HG02610 (cell line): ENCODE data around the gene TMEM273.

Source experiments
- ATAC-seq: cut with Tn5 transposase; IDR thresholded peaks from one replicate; pipeline ENCODE4 v1.9.1; 2021; ENCODE audit warnings: mild to moderate bottlenecking, moderate library complexity; ENCODE audit not compliant: unreplicated experiment

The TMEM273 gene

DNA sequence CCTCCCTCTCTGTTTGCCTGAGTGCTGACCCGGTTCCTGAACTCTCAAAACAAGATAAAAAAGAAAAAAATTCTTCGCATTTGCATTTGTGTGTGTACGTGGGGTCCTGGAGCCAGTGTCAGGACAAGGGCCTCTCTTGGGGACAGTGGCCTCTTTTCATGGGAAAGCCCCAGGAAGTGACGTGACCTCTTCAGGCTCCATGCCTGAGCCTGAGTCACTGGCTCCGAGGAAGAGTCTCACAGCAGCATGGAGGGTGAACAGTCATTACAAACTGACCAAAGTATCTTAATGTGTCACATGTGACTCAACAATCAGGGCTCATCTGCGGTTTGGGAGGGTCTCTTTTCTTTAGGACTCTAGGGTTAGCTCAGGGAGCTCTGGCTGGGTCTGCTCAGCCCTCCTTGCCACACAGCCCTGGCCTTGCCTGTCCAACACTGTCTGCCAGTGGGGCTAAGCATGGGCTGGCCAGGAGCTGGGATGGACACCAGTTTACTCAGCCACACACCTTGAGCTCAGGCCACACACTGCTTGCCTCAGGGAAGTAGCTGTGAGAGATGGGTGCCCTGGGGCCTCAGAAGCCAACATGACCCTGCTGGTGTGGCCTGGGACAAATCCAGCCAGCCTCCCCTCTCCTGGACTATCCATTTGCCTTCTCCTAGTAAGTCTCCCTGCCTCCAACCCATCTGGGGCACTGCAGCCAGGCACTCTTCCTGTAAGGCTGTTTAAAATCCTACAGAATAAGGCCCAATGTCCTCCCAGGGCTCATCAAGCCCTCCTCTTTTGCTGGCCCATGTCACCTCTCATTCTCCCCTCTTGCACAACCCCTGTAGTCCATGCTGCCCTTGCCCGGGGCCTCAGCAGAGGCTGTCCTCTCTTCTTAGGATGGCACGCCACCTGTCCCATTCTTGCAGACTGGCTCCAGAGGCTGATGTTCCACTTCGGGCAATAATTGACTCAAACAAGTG is 10.5 kb downstream of the TMEM273 start:
- ATAC-seq: peak; percentile 83

DNA sequence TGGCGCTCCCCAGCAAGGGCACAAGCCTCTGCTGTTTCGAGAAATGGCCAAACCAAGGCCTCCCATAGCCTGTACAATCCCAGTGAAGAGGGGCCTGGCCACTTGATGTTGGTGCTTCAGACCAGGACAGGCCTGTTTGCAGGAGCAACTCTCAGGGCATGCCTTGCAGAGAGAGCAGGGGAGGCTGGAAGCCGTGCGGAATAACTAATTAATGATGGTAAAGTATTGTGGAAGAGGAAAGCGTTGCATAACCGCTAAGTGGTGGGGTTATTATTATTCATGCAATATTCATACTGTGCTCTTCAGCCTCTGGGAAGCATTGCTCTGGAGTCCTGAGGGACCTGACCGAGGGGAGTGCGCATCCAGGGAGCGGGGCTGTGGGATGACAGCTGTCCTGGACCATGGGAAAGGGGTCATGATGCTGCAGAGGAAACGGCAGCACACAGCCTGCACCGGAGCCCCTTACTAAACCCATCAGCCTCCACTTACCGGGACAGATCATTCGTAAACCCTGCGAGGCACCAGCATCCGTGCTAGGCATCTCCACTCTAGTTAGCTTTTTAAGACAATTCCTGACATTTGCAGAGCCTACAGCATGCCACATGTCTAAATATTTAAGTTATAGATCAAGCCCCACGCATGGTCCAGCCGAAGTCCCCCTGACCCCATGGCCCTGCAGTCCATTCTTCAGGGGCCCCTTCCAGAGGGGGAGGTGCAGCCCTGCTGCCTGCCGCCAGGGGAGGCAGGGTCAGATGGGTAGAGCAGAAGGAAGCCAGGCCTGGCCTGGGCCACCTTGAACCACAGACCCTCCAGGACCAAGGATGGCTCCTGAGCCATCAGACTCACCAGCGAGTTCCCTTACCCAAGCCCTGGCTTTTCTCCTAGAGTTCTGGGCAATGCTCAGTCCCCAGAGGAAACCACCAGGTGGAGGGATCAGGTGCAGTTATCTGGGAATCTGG is 11.6 kb downstream of the TMEM273 start:
- ATAC-seq: peak; percentile 0

DNA sequence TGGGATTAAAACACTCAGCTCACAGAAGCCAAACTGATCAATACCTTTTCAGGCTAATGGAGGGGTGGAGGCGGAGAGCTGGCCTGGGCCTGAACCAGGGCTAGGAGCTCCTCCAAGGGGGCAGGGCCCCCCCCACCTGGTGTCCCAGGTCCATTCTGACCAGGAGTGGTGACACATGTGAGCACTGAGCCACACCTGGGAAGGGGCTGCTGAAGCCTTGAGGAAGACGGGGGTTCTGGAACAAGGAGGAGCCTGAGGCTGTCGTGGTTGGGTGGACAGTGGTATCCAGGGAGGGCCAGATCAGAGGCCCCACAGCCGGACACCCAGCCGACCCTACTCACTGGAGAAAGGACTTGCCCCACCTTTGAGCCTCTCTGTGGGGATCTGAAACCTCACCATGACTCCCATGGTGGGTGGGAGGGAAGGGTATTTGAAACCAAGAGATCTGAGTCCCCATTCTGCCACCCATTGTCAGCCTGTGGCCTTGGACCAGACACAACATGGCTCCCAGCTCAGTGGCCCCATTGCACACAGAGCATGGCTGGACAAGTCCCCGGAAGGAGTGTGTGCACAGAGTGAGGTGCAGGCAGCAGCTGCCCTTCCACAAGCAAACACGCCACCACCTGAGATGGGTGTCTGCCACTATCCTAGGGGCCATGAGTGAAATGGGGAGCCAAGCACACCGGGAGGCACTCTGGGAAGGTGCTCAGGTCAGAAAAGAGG is 12.4 kb downstream of the TMEM273 start:
- no peak for ATAC-seq

DNA sequence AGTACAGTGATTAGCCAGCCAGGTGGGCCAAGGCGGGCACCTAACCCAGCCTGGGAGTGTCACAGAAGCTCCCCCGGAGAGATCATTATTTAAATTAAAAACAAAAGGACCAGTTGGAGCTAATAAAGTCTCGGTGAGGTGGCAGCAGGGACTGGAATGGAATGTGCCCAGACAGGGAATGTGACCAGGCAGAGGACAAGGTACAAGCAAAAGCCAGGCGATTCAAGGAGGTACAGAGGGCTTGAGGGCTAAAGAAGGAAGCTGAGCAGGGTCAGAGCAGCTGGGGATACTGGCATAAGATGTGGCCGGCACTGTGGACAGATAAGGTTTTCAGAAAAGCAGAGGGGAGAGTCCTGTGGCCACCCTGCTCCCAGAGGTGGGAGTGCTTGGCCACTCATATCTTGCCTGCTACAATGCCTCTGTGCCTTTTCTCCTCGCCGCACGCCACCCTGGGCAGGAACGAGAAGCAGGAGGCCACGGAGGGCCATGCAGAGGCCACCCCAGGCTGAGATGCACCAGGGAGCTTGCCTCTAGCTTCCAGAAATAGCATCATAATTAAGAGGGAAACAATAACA is 13.2 kb downstream of the TMEM273 start:
- no peak for ATAC-seq

DNA sequence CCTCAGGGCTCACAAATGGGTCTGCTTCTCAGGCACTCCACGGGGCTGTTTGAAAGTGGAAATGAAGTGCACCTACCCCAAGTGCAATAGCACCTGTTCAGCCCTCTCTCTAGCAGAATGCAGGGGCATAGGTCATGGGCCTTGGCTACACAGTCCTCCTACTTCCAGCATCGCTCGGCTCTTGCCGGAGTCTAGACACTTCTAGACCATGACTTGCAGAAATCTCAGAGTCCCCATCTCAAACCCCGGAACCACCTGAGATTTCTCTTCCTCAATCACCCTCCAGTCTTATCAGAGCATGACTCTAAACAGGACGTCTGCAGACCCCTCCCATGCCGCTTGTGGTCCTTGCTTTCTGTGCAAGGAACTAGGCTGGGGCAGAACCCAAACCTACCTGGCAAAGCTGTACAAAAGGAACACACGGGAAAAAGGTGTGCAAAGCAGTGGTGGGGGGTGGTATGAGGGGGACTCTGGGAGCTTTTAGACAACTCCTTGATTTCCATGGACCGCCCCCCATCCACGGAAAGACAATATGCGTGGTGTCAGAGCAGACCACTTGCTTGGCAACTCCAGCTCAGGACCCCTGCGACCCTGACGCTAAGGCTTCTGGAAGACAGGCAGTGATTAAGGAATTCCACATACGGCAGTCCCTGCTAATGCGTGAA is 13.8 kb downstream of the TMEM273 start:
- ATAC-seq: no peak

DNA sequence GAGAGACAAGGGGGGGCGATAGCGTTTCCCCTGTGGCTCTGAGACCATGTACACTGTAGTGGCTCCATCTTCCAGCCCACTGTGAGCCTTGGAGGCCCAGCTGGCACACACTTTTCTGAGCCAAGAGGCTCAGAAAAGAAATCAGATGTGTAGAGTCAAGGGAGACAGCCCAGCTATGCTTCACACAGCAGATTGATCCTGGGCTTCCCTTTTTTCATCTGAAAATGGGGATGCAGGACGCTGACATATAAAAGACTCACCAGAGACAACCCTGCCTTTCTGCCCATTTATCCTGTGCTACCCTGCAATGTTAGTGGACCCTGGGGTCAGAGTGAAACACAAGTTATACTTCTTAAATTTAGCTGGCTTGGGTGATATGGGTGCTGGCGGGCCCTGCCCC is 14.3 kb downstream of the TMEM273 start:
- no peak for ATAC-seq

DNA sequence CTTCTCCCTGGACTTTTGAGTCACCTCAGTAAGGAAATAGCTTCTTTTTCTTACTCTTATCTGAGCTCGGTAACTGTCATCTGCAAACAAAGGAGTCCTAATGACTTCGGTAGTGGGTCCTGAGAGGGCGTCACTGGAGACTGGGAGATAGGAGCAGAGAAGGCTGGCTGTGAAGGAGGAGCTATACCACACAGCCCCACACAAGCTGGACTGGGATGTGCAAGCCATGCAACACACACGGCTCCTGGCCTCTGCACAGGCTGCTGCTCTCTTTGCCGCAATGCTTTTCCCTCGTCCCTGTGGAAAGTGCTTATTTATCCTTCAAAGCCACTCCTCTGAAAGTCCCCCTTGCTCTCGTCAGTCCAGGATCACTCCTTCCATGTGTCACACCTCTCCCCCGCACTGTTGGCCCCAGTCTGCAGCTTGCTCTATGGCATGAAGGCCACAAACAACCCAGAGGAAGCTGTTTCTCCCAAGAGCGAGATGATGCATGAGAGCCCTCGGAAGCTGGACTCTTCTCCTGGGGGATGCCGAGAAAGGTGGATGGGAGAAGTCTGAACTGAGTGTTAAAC is 14.9 kb downstream of the TMEM273 start:
- no peak for ATAC-seq

DNA sequence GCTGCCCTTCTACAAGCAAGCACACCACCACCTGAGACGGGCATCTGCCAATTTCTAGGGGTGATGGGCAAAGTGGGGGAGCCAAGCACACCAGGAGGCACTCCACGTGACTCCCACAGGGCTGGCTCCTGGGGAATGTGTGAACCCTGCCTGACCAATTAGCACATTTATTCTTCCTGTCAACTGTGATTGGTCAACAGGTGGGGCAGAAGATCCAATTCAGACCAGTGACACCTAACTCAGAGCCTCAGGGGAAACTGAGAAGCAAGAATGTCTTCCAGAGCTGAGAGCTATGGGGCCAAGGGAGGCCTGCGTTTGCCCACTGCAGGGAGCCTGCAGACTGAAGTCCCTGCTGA is 15.4 kb downstream of the TMEM273 start:
- no peak for ATAC-seq

DNA sequence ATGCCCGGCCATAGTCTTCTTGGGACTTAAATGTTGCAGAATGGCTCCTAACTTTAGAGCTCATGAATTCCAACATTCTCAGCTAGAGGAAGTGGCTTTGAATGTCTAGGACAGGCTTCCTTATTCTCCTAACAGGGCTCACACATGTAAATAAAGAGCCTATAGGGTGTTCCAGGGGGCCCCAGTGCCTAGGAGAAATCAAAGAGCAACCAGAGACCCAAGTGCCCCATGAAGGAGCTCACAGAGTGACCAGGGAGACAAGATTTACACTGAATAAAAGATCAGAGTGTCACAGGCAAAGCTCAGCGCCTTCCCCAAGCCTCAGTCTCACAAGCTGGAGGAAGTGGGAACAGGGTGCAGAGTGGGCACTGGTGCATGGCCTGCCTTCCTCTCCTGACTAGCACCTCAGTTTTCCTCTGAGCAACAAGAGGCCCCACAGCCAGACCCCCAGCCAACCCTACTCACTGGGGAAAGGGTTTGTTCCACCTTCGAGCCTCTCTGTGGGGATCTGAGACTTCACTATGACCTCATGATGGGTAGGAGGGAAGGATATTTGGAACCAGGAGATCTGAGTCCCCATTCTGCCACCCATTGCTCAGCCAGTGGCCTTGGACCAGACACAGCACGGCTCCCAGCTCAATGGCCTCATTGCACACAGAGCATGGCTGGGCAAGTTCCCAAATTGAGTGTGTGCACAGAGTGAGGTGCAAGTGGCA is 16.0 kb downstream of the TMEM273 start:
- no peak for ATAC-seq

DNA sequence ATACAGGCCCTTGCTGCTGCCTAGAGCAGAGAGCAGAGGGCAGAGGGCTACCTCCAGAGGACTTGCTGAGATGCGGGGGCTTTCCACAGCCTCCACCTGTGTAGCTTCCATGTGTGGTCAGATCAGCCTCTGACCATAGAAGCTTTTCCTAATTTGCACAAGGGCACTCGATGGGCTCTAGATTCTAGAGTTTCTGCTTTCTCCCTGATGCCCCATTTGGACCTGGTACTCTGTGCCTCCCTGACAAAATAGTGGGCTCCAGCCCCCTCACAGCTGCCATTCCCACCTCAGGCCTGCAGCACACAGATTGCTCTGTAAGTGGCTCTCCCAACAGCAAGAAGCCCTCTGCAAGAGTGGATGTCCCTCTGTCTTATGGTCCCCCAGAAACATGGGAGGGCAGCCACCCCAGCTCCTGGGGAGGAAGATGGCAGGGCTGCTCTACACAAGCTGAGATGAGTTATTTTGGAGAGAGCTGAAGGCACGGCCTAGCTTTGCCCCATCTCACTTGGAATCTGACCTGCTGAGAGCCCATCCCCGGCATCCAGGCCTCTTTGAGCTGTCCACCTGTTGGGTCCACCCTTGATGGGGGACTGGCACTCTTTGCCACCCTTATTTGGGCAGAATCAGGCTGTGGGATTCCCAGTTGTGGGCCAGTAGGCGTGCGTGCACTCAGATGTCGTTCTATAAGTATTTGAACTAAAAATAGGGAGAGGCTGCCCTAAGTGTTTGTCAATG is 16.7 kb downstream of the TMEM273 start:
- ATAC-seq: no peak

DNA sequence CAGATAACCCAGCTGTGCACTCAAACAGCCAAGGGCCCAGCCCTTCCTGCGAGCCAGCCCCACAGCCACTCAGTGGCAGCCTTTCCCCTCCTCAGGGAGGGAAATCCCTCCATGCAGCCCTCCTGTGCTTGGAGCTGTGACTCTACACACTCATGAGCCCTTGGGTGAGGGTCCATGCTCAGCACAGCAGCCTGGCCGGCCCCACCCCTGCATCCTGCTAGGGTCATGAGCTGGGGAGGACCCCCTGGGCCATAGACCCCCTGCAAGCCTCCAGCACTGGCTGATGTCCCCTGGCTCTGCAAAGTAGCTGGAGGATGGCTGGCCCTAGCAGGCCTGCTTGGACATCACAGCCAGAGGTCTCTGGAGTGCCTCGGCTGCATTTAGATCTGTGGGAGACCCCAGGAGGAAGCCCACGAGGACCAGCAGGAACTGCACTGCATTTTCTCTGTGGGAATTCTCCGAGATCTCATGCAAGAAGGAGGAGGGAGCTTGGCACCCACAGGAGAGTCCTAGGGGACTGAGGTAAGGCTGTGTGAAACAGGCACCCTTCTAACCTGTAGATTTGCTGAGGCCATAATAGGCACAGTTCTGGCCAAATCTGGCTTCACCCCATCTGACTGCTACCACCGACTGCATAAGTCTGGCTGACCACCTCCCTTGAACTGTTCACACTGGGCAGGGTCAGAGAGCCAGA is 17.4 kb downstream of the TMEM273 start:
- no peak for ATAC-seq

DNA sequence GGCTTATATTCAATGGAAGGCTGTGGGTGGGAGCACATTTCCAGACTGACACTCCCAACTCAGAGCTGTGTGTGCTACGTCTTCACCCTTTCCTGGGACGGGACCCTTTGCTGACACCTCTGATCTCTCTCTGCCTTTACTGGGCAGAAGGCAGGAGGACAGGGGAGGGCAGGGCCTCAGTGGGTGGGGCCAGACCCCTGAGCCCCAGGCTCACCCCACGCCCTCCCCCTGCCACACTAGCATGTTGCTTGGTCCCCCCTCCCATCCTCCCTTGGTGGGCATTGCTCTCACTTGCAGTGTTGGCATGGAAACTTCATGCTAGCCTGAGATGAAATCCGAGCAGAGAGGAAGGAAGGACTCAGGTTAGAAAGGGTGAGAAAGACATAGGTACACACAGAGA is 18.4 kb downstream of the TMEM273 start:
- no peak for ATAC-seq

DNA sequence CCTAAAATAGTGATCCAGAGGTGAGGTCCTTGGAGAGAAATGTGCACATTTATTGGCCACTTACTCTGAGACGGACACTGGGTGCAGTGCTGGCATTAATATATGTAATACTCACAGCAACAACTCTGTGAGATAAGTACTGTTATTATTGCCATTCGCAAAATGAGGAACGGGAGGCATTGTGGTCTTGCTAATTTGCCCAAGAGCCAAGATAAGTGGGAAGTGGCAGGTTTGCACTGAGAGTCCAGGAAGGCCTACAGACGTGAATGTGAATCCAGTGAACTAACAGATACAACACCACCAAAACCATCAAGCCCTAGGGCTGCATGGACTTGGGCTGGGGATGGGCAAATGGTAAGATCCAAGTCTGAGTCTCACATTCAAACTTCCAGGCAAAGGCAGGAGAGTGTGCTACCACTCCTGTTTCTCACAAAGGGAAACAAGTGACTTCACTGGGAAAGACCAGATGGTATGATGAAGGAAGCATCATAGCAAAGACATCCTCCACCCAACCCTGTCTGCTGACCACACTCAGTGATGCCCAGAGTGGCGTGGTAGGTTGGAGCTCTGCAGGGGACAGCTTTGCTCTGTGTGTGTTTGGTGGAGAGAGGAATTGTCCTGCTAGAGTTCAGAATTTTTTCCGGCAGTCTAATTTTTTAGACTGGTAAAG is 19.2 kb downstream of the TMEM273 start:
- ATAC-seq: no peak

DNA sequence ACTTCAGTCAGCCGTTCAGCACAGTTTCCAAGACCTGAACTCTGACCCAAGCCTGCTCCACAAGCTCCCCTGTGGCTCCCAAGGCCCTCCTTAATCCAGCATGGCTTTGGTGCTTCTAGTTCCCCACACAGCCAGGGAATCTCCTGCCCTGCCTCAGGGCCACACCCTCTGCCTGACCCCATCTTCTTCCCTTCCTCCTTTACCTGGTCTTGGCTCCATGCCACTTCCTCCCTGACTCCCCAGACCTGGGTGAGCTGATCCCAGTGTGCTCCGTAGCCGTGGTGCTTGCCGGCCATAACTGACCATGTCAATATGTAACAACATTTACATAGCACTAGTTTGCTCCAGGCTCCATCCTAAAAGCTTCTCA is 20.0 kb downstream of the TMEM273 start:
- ATAC-seq: no peak

DNA sequence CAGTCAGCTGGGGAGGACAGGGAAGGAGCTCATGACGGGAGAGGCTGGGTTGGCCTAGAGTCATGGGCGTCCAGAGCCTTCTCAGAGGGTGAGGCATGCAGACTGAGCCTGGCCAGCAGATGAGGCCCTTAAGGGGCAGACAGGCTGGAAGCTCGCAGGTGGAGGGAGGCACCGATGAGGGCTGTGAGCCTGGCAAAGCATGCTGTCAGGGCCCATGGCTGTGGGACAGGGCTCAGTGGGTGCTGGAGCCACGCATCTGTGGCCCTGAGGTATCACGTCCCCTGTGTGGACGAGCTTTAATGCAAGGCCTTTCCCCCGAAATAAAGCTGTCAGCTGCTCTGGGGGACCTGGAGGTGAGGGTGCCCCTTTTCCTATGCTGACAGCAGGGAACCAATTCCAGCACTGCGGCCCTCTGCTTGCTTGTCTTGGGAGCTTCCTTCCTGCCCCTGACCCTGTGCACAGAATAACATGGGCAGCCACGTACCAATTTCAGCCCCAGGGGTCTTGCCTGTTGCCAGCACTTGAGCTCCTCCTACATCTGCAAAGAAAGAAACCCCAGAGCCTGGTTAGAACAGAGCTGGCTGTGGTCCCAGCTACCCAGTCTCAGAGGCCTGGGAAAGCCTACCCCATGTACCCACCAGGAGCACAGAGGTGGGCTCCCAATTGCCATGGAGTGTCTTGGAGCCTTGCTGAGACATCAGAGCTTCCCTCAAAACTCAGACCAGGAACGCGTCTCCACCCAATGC is 20.6 kb downstream of the TMEM273 start:
- ATAC-seq: no peak

DNA sequence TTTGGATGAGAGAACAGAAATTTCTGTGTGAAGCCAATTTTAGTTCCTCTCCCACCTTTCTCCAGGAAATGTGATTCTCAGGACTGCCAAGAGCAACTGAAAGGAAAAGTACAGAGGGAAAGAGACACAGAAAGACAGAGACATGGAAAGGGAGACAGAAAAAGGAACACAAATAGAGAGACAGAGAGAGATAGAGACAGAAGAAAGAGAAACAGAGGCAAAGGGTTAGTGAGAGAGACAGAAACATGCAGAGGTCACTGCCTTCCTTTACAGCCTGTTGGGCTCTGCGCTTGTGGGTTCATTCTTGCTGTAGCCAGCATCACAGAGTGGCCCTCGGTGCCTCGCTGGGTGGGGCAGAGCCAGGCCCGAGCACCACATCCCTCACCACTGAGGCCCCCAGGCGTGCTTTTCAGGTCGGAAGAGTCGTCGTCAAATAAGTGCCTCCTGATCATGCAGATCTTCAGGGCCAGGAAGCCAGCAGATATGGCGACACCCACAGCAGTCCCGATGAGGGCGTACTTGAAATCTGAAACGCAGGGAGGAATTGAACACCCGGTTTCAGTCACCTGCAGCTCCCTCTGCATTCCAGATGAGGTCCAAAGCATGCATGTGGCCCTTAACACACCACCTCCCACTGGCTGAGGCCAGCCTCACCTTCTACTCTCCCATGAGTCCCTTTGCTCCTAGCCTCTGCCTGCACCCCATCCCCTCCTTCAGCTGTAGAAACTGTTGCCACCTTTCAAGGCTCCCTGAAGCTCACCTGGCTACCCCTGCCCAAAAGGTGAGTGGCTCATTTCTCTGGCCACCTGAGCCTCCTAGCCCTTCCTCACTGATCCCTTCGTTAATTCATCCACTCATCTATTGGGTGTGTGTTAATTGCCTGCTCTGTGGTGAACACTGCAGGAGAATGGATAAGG is 21.4 kb downstream of the TMEM273 start:
- ATAC-seq: no peak
